Activated effector memory CD4-positive, alpha-beta T cell treated with Interleukin-2 at 50 U/mL for 16 hours (primary cell): ENCODE data around the gene DRG2.

ENCODE experiments used
- DNase-seq: peaks from one replicate; pipeline ENCODE4 v3.0.0-alpha.2; 2020

Gene DRG2

GRCh38 chr17:18144855-18145254, 57.1 kb downstream of the DRG2 start:
- no peak for DNase-seq

GRCh38 chr17:18145811-18146210, 58.1 kb downstream of the DRG2 start:
- DNase-seq: no peak

GRCh38 chr17:18146259-18146658, 58.5 kb downstream of the DRG2 start:
- DNase-seq: no peak

GRCh38 chr17:18146980-18147379, 59.2 kb downstream of the DRG2 start:
- DNase-seq: no peak

- no peak for DNase-seq
Observed at GRCh38 chr17:18148586-18148985, 60.8 kb downstream of the DRG2 start.

GRCh38 chr17:18151290-18151689, 63.5 kb downstream of the DRG2 start:
- no peak for DNase-seq

- DNase-seq: no peak
Observed at GRCh38 chr17:18155179-18155578, 67.4 kb downstream of the DRG2 start.

- no peak for DNase-seq
Observed at GRCh38 chr17:18156171-18156975, 68.6 kb downstream of the DRG2 start.

GRCh38 chr17:18156976-18157280, 69.2 kb downstream of the DRG2 start:
- no peak for DNase-seq
